Measurements from ENCODE around the gene AP1G2. TPM values are rescaled to one million over a fixed set of nuclear protein-coding genes. Genes with fewer than 3 reads are reported as not detected.

Gene AP1G2
- total and polyA plus RNA-seq, 2 of the 13 experiments (the other 11 are each of a cell fraction or from before 2014, with no cell fraction given): 96.9 to 611 TPM

DNA sequence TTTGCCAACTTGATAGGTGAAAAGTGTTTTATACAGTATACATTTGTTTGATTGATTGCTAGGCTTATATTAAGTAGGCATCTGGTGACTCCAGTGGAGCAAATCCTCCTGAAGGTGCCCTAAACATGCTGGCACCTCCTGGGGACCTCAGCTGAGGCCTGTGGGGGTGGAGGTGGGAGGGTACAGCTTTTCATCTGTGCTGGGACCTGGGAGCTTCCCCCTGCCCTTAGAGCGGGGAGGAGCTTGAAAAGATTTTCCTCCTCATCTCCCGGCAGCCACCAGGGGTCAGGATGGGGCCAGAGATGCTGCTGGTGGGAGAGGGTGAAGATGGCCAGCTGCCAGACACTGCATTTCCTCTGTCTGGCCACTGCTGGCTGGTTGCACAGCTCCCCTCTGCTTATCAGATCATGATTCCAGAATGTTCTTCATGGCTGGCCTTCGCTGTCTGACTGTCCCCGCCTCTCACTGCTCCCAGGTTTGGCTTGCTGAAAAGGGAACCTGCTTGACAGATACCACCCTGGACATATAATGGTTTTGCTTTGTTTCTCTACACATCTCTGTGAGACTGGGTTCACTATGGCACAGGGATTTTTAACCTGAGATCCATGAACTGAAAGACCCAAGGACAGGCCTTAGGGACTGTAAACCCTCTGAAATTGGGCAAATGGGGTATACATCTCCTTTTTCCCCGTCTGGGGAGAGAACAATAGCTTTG is 21.4 kb upstream of the AP1G2 start (continued):
- TF ChIP-seq, protein P1, sequence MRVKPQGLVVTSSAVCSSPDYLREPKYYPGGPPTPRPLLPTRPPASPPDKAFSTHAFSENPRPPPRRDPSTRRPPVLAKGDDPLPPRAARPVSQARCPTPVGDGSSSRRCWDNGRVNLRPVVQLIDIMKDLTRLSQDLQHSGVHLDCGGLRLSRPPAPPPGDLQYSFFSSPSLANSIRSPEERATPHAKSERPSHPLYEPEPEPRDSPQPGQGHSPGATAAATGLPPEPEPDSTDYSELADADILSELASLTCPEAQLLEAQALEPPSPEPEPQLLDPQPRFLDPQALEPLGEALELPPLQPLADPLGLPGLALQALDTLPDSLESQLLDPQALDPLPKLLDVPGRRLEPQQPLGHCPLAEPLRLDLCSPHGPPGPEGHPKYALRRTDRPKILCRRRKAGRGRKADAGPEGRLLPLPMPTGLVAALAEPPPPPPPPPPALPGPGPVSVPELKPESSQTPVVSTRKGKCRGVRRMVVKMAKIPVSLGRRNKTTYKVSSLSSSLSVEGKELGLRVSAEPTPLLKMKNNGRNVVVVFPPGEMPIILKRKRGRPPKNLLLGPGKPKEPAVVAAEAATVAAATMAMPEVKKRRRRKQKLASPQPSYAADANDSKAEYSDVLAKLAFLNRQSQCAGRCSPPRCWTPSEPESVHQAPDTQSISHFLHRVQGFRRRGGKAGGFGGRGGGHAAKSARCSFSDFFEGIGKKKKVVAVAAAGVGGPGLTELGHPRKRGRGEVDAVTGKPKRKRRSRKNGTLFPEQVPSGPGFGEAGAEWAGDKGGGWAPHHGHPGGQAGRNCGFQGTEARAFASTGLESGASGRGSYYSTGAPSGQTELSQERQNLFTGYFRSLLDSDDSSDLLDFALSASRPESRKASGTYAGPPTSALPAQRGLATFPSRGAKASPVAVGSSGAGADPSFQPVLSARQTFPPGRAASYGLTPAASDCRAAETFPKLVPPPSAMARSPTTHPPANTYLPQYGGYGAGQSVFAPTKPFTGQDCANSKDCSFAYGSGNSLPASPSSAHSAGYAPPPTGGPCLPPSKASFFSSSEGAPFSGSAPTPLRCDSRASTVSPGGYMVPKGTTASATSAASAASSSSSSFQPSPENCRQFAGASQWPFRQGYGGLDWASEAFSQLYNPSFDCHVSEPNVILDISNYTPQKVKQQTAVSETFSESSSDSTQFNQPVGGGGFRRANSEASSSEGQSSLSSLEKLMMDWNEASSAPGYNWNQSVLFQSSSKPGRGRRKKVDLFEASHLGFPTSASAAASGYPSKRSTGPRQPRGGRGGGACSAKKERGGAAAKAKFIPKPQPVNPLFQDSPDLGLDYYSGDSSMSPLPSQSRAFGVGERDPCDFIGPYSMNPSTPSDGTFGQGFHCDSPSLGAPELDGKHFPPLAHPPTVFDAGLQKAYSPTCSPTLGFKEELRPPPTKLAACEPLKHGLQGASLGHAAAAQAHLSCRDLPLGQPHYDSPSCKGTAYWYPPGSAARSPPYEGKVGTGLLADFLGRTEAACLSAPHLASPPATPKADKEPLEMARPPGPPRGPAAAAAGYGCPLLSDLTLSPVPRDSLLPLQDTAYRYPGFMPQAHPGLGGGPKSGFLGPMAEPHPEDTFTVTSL (CRISPR knock-in tag; IDR thresholded peaks at IDR 0.05; ENCODE audit: borderline replicate concordance): no peak
- TF ChIP-seq ZIK1 (CRISPR knock-in tag; IDR thresholded peaks at IDR 0.05; ENCODE audit: borderline replicate concordance, low read depth): peak; percentile 89
- TF ChIP-seq ZNF781 (CRISPR knock-in tag; IDR thresholded peaks at IDR 0.05; ENCODE audit: borderline replicate concordance, not compliant biosample characterization): peak; percentile 94
- TF ChIP-seq MXD3 (CRISPR knock-in tag; IDR thresholded peaks at IDR 0.05): peak; percentile 93
- TF ChIP-seq DZIP1 (CRISPR knock-in tag; IDR thresholded peaks at IDR 0.05): no peak; the same call in 1 of the 2 replicates
- no peak for TF ChIP-seq NBN (conservative IDR thresholded peaks at IDR 0.05)
- peak; percentile 75 for TF ChIP-seq NFYC (CRISPR knock-in tag; IDR thresholded peaks at IDR 0.05)
- peak; percentile 93; the same call in 1 of the 2 replicates for TF ChIP-seq ZNF704 (CRISPR knock-in tag; IDR thresholded peaks at IDR 0.05; ENCODE audit: borderline replicate concordance)
- TF ChIP-seq FOXP1 (IDR thresholded peaks at IDR 0.05): no peak
- peak; percentile 50; the same call in 1 of the 2 replicates for TF ChIP-seq FOXP1 (CRISPR knock-in tag; IDR thresholded peaks at IDR 0.05)
- TF ChIP-seq BORCS8-MEF2B (CRISPR knock-in tag; IDR thresholded peaks at IDR 0.05): peak; percentile 98
- no peak; the same call in 1 of the 2 replicates for TF ChIP-seq NFIB (CRISPR knock-in tag; IDR thresholded peaks at IDR 0.05; ENCODE audit: borderline replicate concordance)
- TF ChIP-seq GMEB1 (CRISPR knock-in tag; IDR thresholded peaks at IDR 0.05; ENCODE audit: borderline replicate concordance): no peak; the same call in 1 of the 2 replicates
- TF ChIP-seq MTA3 (CRISPR knock-in tag; IDR thresholded peaks at IDR 0.05): no peak
- TF ChIP-seq, protein P2, sequence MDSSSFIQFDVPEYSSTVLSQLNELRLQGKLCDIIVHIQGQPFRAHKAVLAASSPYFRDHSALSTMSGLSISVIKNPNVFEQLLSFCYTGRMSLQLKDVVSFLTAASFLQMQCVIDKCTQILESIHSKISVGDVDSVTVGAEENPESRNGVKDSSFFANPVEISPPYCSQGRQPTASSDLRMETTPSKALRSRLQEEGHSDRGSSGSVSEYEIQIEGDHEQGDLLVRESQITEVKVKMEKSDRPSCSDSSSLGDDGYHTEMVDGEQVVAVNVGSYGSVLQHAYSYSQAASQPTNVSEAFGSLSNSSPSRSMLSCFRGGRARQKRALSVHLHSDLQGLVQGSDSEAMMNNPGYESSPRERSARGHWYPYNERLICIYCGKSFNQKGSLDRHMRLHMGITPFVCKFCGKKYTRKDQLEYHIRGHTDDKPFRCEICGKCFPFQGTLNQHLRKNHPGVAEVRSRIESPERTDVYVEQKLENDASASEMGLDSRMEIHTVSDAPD (CRISPR knock-in tag; IDR thresholded peaks at IDR 0.05): peak; percentile 92
